ENCODE data around the gene GOLGA5.

DNA sequence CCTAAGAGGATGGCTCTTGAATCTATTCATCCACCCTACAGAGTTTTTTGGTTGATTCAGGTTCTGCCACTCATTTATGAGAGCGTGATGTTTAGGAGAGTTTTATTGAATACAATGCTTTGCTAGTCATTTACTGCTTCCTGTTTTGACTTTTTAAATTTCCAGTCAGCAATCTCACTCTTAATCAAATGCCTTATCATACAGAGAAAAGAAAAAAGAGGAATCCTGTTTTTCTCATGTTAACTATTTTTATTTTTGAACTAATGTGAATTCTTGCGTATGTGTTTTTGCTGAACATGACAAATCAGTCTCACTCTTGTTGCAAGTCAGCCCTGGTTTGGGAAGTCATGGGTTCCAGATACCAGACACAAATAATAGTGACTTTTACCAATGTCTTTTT lies 23.6 kb upstream of the GOLGA5 start:
- TF ChIP-seq, protein P1, sequence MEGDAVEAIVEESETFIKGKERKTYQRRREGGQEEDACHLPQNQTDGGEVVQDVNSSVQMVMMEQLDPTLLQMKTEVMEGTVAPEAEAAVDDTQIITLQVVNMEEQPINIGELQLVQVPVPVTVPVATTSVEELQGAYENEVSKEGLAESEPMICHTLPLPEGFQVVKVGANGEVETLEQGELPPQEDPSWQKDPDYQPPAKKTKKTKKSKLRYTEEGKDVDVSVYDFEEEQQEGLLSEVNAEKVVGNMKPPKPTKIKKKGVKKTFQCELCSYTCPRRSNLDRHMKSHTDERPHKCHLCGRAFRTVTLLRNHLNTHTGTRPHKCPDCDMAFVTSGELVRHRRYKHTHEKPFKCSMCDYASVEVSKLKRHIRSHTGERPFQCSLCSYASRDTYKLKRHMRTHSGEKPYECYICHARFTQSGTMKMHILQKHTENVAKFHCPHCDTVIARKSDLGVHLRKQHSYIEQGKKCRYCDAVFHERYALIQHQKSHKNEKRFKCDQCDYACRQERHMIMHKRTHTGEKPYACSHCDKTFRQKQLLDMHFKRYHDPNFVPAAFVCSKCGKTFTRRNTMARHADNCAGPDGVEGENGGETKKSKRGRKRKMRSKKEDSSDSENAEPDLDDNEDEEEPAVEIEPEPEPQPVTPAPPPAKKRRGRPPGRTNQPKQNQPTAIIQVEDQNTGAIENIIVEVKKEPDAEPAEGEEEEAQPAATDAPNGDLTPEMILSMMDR (IDR thresholded peaks at IDR 0.05; ENCODE audit: low read length), result no peak
- TF ChIP-seq EZH2 (IDR thresholded peaks at IDR 0.05; ENCODE audit: borderline replicate concordance, low read length), result no peak
